HL-60 (cell line): ENCODE results near the gene PIGT.

Experiments used
- DNase-seq, 2 experiments: peaks; one replicate each; pipeline ENCODE4 v3.0.0-alpha.2; 2010 to 2020; ENCODE audit warnings: low read depth in 1 of 2, low spot score in 1 of 2
- H3K27ac ChIP-seq: fragments of 250-450 bp; sonication (Bioruptor Pico); replicated peaks from 2 replicates; pipeline ENCODE4 v1.5.1; 2020; ENCODE audit warnings: mild to moderate bottlenecking, moderate library complexity
- H3K27me3 ChIP-seq: fragments of 250-450 bp; sonication (Bioruptor Pico); 2 replicates; pipeline ENCODE4 v1.5.1; 2021; ENCODE audit warnings: mild to moderate bottlenecking, moderate library complexity; ENCODE audit not compliant: insufficient read depth, poor library complexity, severe bottlenecking
- H3K4me3 ChIP-seq: replicated peaks from 2 replicates; pipeline ENCODE4 v1.5.1; 2011; ENCODE audit warnings: mild to moderate bottlenecking, control low read depth, low read length; ENCODE audit not compliant: insufficient read depth
- GABPA ChIP-seq: IDR thresholded peaks from 2 replicates; pipeline ENCODE4 v1.6.1; 2012; ENCODE audit warnings: low read depth
- POLR2AphosphoS5 ChIP-seq: IDR thresholded peaks from 2 replicates; pipeline ENCODE4 v1.6.1; 2012; ENCODE audit warnings: low read depth
- SPI1 ChIP-seq: IDR thresholded peaks from 2 replicates; pipeline ENCODE4 v1.6.1; 2012; ENCODE audit warnings: low read depth, mild to moderate bottlenecking, borderline replicate concordance
- TF ChIP-seq, protein P1 (sequence below): IDR thresholded peaks from 2 replicates; pipeline ENCODE4 v1.6.1; 2012; ENCODE audit warnings: low read depth; ENCODE audit not compliant: insufficient replicate concordance
- TF ChIP-seq, protein P2 (sequence below): IDR thresholded peaks from one replicate; pipeline ENCODE4 v1.5.1; 2011; ENCODE audit warnings: low read length, control low read depth, inconsistent platforms; ENCODE audit not compliant: insufficient read depth

PIGT gene

GRCh38 chr20:45452772-45453691 is 37.1 kb downstream of the PIGT start:
- TF ChIP-seq SPI1 (no peak), POLR2AphosphoS5 (no peak), GABPA (no peak)
- TF ChIP-seq, protein P1, sequence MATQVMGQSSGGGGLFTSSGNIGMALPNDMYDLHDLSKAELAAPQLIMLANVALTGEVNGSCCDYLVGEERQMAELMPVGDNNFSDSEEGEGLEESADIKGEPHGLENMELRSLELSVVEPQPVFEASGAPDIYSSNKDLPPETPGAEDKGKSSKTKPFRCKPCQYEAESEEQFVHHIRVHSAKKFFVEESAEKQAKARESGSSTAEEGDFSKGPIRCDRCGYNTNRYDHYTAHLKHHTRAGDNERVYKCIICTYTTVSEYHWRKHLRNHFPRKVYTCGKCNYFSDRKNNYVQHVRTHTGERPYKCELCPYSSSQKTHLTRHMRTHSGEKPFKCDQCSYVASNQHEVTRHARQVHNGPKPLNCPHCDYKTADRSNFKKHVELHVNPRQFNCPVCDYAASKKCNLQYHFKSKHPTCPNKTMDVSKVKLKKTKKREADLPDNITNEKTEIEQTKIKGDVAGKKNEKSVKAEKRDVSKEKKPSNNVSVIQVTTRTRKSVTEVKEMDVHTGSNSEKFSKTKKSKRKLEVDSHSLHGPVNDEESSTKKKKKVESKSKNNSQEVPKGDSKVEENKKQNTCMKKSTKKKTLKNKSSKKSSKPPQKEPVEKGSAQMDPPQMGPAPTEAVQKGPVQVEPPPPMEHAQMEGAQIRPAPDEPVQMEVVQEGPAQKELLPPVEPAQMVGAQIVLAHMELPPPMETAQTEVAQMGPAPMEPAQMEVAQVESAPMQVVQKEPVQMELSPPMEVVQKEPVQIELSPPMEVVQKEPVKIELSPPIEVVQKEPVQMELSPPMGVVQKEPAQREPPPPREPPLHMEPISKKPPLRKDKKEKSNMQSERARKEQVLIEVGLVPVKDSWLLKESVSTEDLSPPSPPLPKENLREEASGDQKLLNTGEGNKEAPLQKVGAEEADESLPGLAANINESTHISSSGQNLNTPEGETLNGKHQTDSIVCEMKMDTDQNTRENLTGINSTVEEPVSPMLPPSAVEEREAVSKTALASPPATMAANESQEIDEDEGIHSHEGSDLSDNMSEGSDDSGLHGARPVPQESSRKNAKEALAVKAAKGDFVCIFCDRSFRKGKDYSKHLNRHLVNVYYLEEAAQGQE: no peak
- TF ChIP-seq, protein P2, sequence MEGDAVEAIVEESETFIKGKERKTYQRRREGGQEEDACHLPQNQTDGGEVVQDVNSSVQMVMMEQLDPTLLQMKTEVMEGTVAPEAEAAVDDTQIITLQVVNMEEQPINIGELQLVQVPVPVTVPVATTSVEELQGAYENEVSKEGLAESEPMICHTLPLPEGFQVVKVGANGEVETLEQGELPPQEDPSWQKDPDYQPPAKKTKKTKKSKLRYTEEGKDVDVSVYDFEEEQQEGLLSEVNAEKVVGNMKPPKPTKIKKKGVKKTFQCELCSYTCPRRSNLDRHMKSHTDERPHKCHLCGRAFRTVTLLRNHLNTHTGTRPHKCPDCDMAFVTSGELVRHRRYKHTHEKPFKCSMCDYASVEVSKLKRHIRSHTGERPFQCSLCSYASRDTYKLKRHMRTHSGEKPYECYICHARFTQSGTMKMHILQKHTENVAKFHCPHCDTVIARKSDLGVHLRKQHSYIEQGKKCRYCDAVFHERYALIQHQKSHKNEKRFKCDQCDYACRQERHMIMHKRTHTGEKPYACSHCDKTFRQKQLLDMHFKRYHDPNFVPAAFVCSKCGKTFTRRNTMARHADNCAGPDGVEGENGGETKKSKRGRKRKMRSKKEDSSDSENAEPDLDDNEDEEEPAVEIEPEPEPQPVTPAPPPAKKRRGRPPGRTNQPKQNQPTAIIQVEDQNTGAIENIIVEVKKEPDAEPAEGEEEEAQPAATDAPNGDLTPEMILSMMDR: no peak
- Histone ChIP-seq H3K4me3 (no peak overlapping the region), H3K27me3 (no peaks in the 10 kb centered on the region), H3K27ac (no peak overlapping the region)
- no peak for DNase-seq

DNA sequence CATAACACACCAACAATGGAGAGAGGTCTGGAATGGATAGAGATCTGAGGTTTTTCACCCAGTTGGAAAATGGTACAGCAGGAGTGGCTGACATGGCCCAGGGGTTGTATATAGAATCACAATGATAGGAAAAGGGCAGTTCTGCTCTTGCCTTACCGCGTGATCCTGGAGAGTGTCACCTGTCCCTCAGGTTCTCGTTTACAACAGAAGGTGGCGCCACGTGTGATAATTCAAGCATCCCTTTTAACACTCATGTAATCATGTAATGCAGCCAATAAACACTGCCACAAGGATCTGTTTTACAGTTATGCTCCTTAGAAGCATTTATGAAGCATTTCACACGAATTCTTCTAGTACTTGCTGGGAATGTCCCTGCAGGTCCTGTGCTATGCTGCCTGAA is 40.7 kb downstream of the PIGT start:
- DNase-seq: peak in 1 of 2 experiments; percentile 45
- Histone ChIP-seq H3K27ac (no peak overlapping the region), H3K27me3 (no peaks in the 10 kb centered on the region), H3K4me3 (no peak overlapping the region)
- TF ChIP-seq, protein P2: peak; percentile 30
- TF ChIP-seq GABPA: no peak

DNA sequence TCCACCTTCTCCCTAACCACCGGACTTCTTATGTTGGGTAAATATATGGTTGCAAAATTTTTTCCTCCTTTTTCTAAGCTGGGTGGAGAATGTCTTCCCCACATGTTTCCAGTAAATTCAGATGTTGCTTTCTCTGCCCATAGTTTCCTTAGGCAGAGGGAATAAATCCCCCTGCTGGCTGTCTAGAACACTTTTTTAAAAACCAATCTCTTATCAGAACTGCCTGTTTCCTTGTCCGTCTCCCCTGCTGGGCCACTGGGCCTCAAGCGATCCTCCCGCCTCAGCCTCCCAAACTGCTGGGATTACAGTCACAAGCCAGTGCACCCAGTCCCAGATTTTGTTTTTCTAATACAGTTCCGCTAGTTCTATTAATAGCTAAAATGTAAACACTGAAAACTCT is 43.7 kb downstream of the PIGT start:
- DNase-seq: no peak
- H3K27me3 ChIP-seq: no peaks in the 10 kb centered on the region
- no peak overlapping the region for H3K4me3 ChIP-seq
- no peak overlapping the region for H3K27ac ChIP-seq
- no peak for TF ChIP-seq POLR2AphosphoS5

DNA sequence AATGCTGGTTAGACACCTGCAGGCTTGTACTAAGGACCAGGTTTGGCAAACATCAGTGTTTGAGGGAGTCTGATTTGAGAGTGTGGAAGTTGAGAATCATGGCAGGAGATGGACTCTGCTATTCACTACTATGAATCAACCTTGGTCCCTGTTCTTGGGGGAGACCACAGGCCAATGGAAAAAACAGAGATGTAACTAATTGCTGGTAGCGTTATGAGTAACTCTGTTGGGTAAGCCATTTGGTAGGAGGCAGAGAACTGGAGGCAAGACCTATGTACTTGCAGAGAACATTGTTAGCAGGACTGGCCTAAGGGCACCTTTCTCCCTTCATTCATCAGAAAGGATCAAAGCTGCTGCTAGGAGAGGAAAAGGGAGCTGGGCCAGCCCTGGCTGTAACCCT is 45.3 kb downstream of the PIGT start:
- no peak for TF ChIP-seq SPI1
- TF ChIP-seq, protein P1: no peak
- TF ChIP-seq, protein P2: no peak
- TF ChIP-seq POLR2AphosphoS5: no peak
- TF ChIP-seq GABPA: no peak
- Histone ChIP-seq H3K27ac (no peak overlapping the region), H3K4me3 (no peak overlapping the region), H3K27me3 (peaks cover 3% of the 10 kb centered on the region)
- no peak for DNase-seq
